ENCODE results near the gene DPM3.

The DPM3 gene

DNA sequence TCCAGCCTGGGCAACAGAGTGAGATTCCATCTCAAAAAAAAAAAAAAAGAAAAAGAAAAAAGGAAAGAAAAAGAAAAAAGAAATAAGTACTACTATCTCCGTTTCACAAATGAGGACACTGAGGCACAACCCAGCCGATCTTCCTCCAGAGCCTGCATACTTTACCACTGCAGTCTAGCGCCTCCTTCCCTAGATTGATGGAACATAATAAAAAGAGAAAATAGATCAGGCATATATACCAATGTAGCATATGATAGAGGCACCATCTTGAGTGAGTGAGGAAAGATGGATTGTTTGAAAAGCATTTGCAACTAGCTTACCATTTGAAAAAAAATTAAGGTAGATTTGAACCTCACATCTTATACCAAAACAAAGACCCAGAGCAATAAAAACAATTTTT is 5.2 kb upstream of the DPM3 start:
- no peak for DNase-seq

DNA sequence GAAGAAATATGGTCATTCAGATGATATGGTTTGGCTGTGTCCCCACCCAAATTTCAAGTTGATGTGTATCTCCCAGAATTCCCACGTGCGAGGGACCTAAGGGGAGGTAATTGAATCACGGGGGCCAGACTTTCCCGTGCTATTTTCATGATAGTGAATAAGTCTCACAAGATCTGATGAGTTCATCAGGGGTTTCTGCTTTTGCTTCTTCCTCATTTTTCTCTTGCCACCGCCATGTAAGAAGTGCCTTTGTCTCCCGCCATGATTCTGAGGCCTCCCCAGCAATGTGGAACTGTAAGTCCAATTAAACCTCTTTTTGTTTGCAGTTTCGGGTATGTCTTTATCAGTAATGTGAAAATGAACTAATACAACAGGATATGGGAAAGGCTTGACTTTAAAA is 1.4 kb upstream of the DPM3 start:
- no peak for DNase-seq

DNA sequence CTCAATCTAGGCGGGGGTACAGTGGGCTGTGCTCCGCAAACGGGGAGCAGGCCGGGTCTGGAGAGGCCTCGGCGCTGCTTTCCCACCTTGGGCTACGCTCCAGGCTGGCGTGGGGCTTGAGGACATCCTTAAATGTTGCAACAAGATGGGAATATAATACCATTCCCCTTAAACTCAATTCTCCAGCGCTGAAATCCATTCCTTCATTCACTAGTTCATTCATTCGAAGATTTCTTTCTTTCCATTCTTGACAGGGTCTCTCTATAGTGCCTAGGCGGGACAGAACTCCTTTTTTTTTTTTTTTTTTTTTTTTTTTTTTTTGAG is 261 bp upstream of the DPM3 start:
- DNase-seq: no peak

DNA sequence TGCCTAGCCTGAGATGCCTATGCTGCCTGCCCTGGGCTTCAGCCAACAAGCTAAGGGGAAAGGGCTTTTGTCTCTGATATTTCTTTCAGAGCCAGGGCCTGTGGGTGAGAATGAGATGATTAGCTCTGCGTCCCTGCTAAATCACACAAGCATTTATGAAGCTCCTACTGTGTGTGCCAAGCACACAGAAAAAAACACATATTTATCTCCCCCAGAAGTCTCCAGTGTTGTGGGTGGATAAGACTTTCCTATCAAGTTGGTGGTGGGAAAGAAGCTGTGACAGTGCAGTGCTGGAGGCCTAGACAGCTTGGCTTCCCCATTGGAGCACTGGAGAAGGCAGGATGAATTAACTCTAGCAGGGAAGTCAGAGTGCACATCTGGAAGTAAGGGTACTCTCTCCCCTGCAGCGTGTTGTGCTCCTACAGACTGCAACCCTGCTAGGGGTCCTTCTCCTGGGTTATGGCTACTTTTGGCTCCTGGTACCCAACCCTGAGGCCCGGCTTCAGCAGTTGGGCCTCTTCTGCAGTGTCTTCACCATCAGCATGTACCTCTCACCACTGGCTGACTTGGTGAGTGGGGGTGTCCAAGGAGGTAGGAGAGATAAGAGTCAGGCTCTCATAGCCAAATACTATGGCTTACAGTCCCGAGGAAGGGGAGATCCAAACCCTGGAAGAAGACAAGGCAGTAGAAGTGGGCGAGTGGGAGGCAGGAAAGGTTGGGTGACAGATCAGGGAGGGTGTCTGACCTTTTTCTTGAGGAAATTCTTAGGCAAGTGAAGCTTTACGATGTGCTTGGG is 3.0 kb downstream of the DPM3 start:
- no peak for DNase-seq

DNA sequence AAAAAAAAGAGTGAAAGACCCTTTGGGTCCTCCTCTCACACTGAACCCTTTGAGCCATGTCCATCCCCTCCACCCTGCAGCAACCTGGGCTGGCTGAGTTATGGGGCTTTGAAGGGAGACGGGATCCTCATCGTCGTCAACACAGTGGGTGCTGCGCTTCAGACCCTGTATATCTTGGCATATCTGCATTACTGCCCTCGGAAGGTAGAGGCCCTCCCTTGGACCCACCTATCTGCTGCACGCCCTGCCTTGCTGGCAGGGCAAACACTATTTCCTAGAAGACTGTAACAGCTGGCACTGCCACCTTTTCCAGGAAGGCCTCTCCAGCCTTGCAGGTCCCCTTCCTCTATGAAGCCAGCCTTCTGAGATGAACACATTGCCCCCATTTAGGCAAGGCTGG is 3.6 kb downstream of the DPM3 start:
- peak; percentile 41 to 61 for DNase-seq

DNA sequence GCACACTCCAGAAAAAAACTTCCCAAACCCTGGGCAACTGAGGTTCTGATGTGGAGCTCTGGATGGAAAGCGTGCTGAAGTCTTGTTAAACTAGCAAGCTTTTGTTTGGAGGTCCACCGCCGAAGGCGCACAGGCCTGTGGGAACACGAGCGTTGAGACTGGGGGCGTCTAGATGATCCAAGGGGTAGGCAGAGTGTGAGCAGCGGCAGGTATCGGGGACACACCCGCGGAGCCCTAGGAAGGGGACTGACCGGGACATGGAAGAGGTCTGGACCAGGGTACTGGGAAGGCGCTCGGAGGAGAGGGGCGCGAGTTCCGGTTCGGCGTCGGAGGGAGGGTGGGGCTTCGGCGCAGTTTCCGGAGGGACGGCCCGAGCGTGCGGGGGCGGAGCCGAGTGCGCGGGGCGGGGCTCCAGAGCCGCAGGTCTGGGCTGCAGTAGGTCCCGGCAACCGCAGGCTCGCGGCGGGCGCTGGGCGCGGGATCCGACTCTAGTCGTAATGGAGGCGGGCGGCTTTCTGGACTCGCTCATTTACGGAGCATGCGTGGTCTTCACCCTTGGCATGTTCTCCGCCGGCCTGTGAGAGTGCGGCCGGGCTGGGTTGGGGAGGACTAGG is 4.8 kb downstream of the DPM3 start, which contains the start of gene SLC50A1:
Gene SLC50A1 (plus strand): TSS at position 438 of the 614 bp plus-strand sequence. CDS start 60 bp downstream, at position 498.
- peak; percentile 97 to 100 for DNase-seq

DNA sequence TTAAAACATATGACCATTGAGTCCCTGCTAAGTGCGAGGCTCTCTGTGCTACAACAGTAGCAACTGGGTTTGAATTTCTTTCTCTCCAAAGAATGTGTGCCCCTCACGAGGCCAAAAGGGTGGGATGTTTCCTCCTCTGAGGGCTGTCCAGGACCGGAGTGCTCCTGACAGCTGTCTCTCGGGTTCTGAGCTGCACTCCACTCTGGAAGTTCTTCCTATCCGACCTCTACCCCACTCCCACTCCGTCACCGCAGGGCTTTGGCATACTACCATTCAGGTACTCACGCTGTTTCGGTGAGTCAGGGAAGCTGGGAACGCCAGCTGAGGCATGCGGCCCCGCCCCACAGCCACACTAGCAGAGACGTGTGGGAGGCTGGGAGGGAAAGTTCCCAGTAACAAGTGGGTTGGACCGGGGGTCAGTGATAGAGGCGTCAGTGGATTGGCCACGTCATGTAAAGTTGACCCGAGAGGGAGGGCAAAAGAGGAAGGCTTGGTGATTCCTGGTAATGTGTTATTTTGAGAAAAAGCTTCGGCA is 5.4 kb downstream of the DPM3 start:
- peak; percentile 71 to 83 for DNase-seq

DNA sequence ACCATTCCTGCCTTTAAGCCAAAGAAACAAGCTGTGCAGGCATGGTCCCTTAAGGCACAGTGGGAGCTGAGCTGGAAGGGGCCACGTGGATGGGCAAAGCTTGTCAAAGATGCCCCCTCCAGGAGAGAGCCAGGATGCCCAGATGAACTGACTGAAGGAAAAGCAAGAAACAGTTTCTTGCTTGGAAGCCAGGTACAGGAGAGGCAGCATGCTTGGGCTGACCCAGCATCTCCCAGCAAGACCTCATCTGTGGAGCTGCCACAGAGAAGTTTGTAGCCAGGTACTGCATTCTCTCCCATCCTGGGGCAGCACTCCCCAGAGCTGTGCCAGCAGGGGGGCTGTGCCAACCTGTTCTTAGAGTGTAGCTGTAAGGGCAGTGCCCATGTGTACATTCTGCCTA is 6.0 kb downstream of the DPM3 start:
- no peak for DNase-seq

DNA sequence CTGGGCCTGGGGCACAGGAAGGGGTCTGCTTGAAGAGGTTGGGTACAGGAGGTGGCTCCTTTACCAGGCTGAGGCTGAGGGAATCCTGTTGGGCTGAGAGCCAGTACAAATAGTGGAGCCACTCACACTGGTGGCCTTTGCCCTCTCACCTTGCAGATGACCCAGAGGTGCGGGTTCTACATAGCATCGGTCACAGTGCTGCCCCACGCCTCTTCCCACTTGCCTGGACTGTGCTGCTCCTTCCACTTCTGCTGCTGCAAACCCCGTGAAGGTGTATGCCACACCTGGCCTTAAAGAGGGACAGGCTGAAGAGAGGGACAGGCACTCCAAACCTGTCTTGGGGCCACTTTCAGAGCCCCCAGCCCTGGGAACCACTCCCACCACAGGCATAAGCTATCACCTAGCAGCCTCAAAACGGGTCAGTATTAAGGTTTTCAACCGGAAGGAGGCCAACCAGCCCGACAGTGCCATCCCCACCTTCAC is 6.5 kb downstream of the DPM3 start:
- no peak for DNase-seq

DNA sequence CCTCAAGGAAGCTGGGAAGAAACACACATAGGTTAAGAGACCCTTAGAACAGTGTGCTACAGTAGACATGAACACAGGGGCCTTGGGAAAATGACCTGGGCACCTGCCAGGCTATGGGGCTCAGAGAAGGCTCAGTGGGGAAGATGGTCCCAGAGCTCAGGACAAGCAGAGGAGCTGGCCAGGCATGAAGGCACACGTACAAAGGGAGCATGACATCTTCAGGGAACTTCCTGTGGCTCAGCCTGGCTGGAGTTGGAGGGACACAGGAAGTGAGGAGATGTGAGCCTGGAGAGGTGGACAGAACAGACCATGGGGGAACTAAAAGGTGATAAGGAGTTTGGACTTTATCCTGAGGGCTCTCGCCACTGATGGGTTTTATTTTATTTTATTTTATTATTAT is 8.5 kb downstream of the DPM3 start:
- DNase-seq: no peak

DNA sequence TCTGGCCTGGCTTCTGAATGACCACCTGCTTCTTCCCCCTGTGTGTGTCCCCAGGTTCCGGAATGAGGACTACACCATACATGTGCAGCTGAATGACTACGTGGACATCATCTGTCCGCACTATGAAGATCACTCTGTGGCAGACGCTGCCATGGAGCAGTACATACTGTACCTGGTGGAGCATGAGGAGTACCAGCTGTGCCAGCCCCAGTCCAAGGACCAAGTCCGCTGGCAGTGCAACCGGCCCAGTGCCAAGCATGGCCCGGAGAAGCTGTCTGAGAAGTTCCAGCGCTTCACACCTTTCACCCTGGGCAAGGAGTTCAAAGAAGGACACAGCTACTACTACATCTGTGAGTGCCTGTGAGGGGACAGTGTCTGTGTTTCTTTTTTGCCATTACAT is 9.0 kb downstream of the DPM3 start:
- no peak for DNase-seq

DNA sequence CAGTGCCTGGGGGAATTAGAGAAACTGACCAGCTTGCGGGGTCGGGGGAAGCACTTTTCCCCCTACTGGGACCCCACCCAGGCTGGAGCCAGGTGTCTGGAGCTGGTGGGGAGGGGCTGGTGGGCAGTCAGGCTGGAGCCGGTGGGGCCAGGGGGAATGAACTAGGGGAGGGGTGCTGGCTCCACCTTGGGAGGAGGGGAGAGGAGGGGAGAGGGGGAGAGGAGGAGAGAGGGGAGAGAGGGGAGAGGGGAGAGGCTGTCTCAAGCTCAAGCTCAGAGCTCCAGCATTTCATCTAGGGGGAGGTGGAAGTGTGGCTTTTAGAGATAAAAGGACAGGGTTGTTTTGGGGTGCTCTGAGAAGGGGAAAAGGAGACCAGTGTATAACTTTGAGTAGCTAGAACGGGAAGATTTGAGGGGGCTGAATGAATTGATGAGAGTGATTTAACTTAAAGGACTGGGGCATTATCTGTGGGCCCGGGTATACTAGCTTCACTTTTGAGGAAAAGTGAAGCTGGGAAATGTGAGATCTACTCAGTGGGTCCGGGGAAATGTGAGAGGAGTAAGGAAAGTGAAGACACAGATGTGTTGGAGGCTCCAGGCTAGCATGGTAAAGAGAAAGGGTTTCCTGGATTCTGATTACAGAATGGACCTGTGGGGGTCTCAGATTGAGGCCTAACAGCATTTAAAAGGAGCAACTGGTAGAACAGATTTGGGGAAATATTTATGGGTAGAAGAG is 9.9 kb downstream of the DPM3 start:
- peak; percentile 83 to 88 for DNase-seq

DNA sequence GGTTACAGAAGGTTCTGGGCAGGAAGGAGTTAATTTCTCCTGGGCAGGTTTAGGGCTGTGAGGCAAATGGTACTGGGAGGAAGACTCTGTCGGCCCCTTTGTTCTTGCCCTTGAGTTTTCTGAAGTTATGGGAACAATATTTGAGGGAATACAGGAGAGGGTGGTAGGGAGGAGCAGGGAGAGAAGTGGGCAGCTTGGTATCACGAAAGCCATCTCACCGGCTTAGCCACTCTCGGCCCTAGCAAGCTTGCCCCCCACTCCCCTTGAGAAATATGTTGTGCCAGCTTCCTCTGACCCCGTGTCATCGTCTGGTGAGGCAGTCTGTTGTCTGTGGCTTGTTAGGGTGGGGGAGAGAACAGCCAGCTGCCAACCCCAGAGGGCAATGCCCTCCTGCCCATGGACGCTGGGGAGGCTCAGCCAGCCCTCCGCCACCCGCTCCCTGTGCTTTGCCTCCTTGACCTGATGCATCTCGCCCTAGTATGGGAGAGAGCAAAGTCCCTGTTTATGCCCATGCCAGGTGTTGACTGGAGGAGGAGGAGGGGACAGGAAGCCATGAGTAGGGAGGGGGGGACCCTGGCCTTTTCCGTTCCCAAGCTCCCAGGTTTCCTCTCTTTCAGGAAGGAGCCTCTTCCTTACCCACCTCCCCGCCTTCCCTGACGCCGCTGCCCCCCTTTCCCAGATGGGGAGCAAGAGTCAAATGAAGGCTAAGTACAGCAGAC is 11.4 kb downstream of the DPM3 start:
- DNase-seq: peak; percentile 75 to 90

DNA sequence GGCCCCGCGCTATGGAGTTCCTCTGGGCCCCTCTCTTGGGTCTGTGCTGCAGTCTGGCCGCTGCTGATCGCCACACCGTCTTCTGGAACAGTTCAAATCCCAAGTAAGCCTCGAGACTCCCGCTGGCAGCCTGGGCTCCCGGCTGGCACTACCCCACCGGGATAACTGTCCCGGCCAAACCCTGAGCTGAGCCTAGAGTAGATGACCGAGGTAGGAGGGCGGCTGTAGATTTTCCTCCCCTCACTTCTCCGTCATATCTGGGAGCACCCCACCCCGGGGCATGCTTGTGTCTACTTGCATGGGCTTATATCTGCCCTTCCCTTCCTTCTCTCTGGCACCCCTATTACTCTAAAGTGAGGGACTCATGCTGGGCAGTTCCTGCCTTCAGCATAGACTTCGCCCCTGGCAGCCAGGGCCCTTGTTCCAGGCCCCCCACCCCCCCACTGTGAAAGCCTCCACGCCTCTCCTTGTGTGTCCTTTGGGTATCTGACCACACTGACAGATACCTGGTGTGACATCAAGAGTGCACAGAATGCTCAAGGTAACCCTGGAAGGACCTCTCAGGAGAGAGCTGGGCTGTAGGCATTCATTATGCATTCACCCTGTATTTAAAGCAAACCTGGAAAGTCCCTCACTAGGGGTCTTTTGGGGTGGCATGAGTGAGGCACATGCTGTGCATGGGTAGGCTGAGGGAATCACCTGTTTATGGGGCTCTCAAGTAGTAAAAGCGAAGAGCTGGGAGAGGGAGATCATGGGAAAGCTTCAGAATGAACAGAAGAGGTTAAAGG is 12.2 kb downstream of the DPM3 start:
- peak in 1 of 2 experiments; percentile 75 for DNase-seq

DNA sequence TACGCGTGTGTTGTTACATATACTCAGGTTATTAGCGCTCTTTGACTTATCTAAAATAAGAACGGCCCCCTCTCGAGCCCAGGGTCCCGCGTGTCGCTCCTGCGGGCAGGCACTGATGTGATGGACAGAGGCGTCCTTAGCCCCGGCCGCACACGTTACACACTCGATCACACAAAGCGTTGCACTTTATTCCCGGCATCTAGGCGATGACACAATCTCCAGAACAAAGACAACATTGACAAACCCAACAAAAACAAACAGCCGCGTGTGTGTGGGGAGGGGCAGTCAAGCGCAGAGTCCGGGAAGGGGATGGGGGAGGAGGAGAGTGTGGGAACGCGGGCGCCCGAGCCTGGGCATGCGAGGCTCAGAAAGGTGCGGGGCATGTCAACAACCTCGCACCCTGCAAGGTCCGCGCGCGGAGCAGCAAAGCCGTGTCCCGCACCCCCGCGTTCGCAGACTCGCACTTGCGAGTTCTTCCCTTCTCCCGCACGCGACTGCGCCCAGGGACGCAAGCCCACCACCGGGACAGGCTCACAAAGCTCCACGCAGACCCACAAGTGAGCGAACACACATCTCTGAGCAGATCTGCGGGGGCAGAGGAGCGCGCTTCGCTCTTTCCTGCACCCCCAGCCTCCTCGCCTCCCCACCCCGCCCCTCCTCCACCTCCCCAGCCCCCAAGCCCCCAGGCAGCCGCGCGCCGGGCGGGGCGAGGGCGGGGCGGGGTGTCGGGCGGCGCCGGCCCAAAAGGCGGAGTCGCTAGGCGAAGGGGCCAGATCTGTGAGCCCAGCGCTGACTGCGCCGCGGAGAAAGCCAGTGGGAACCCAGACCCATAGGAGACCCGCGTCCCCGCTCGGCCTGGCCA is 13.0 kb downstream of the DPM3 start, which contains the start of gene EFNA1:
Gene EFNA1 (plus strand): TSS at position 772 of the 862 bp plus-strand sequence. CDS start 102 bp downstream, outside the sequence.
- DNase-seq: peak; percentile 98

DNA sequence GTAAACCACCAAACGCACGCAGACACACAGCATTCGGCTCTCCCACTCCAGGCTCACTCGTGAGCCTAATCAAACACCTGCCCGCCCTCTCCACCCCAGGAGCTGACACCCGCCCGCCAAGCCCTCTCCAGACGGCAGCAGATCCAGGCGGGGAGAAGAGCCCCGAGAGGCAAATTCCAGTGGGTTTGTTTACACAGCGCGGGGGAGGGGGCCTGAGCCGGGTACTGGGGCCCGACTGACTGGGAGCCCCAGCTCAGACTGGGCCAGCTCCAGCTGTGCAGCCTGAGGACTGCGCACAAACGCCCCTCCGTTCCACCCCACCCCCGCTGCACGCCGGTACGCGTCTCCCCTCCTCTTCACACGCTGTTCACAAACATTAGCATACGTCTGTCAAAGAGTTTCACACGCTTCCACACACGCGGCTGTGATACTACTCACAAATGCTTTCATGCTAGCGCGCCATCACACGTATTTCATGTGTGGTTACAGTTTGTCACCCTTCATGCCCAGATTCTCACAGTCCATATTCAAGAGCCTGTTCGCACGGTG is 13.7 kb downstream of the DPM3 start:
- peak; percentile 99 for DNase-seq

DNA sequence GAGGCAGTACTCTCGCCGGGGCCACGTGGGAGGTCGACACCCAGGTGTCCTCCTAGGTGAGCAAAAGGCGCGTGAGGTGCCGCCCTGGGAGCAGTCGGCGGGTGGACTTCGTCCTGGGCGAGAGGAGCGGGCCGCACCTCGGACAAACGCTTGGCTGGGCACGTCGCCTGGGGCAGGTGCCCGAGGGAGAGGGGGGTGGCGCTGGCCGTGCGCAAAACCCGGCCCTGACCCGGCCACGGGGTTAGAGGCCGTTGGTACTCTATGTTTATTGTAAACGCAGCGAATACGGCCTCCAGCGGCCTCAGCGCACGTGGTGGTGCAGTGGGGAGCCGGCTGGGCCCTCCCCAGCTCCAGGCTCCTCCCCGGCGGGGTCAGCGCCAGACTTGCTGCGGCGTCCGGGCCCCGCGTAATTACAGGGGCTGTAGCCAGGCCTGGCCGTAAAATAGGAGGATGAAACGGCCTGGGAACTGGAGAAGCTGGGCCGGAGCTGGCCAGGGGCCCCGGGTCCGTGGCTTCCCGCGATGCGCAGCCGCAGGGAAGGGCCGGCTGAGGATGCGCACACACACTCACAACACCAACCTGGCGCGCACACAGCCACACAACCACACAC is 14.3 kb downstream of the DPM3 start:
- DNase-seq: peak; percentile 67 to 96

DNA sequence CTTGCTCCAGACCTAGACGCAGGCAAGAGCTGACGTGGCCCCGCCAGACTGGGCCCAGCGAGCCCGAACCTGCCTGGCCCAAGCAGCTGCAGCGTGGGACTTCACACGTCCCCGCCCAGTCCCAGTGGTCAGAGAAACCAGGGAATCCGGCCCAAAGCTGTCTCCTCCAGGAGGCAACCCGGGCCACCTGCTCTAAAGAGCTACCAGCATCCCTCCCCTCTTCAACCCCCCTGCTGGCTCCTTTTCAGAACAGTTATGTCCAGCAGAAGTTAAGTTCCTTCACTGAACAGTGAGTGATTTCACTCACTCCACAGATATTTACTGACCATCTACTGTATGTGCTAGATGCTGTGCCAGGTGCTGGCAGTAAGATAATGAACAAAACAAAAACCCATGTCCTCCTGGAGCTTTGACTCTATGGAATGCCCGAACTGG is 14.8 kb downstream of the DPM3 start:
- DNase-seq: peak in 1 of 2 experiments; percentile 86

DNA sequence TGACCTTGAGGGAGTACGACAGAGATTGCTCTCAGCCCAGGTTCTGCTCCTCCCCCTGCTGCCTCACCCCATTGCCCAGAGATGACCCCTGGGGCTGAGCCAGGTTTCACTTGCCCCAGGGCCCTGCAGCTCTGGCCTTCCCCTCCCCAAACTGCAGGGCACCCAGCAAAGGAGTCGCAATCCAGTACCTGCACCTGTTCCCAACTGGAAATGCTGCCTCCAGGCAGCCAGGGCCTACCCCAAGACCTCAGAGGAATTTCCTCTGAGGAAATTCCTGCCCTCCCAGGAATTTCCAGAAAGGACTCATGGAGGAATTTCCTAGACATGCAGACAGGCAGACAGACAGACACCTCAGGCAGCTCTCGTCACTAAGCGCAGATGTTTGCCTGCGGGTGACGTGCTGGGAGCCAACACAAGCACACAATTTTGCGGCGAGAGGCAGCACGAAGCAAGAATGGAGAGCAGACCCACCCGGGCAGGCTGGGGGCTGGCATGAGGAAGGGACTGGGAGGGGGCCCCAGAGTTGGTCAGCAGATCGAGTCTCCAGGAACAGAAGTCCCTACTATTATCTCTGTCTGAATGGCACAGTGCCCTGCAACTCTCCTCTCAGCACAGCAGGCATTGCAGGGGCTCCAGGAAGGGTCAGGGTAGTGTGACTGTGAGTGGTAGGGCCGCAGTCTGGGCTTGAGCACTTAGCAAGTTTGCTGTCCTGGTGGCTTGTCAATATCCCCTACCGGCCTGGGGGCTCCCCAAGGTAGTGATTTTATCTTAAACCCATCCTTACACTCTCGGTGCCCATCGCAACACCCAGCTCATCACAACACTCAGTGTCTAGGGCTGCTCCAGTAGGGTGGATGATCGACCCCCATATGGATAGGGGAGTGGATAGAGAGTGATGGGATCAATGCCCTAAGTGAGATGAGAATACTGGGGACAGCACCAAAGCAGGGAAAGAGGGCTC is 15.5 kb downstream of the DPM3 start:
- peak in 1 of 2 experiments; percentile 60 for DNase-seq

Data from NCI-H526 (cell line).